ENCODE measurements around the gene ZMYM2.
"Not testable (repeated sequence)": the region's sequence is repeated elsewhere in the genome, so short reads cannot be mapped to it uniquely, and the experiment has no call there.

ZMYM2 gene

DNA sequence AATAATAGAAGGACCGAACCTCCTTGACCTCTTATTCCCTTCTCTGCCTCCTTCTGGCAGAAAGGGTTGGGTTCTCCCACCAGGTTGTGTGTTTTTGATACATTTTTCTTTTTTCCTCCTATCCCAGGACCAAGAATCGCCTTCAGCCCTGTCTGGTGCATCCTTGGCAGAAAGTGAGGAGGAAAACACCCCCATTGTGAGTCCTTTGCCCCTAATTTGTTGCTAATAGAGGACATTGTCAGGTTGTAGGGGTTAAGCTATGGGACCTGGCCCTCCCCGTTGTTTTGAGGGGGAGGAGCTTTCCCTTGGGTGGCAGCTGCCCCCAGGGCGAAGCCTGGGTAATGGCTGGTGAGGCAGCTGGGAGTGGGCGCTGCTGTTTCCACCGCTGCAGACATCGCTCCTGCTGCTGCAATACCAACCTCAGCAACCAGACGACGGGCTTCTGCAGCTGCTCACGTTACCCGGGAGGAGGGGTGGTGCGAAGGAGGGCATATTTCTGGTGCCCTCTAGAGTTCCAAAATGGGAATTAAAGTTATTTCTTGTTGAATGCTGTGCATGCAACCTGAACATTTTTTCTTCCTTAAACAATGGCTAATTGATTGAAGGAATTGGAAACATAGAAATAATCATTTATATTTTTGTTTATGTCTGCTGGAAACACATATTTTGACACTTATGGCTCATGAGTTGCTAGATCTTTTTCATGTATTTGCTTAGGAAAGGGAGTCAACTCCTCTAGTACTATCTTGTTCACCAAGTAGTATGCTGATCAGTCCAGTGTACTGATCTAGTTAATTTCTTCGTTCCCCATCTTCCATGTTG, 1.5 kb downstream of the ZMYM2 start:
- Histone ChIP-seq H3K36me3 (ENCODE audit: control insufficient read depth, insufficient read depth, low read length) (peaks cover 44% of the 10 kb centered on the region), H3K4me3 (ENCODE audit: low read depth, low read length) (peak overlapping the region; percentile 85), H3K9ac (ENCODE audit: low read depth, low read length) (peak overlapping the region; percentile 91), H3K27ac (ENCODE audit: low read depth, low read length) (peak overlapping the region; percentile 86), H3K4me1 (ENCODE audit: control insufficient read depth, insufficient read depth, low read length) (peaks cover 12% of the 10 kb centered on the region), H3K27me3 (ENCODE audit: control insufficient read depth, insufficient read depth, low read length) (no peaks in the 10 kb centered on the region), H3K9me3 (ENCODE audit: control insufficient read depth, insufficient read depth, low read length) (no peaks in the 10 kb centered on the region)

DNA sequence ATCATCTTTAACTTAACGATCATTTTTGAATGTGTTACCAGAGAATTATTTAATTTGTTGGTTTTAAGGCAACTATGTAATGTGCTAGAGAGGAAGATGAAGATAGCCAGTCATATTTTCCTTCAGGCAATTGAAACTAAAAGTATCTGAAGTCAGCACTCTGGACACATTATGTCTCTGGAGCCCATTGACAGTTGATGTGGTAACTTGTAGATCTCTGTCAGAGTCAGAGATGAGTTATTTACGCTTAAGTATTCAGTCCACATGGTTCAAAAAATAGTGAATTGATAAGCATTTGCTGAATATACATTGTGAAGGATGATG, 2.1 kb downstream of the ZMYM2 start:
- no peak overlapping the region for H3K9ac ChIP-seq (ENCODE audit: low read depth, low read length)
- H3K27me3 ChIP-seq (ENCODE audit: control insufficient read depth, insufficient read depth, low read length), result no peaks in the 10 kb centered on the region
- H3K9me3 ChIP-seq (ENCODE audit: control insufficient read depth, insufficient read depth, low read length), result no peaks in the 10 kb centered on the region
- H3K36me3 ChIP-seq (ENCODE audit: control insufficient read depth, insufficient read depth, low read length), result peaks cover 49% of the 10 kb centered on the region
- peaks cover 12% of the 10 kb centered on the region for H3K4me1 ChIP-seq (ENCODE audit: control insufficient read depth, insufficient read depth, low read length)
- H3K4me3 ChIP-seq (ENCODE audit: low read depth, low read length), result peak overlapping the region; percentile 85
- no peak overlapping the region for H3K27ac ChIP-seq (ENCODE audit: low read depth, low read length)

- Histone ChIP-seq H3K27ac (ENCODE audit: low read depth, low read length) (no peak overlapping the region), H3K9me3 (ENCODE audit: control insufficient read depth, insufficient read depth, low read length) (no peaks in the 10 kb centered on the region), H3K27me3 (ENCODE audit: control insufficient read depth, insufficient read depth, low read length) (no peaks in the 10 kb centered on the region), H3K4me1 (ENCODE audit: control insufficient read depth, insufficient read depth, low read length) (peaks cover 12% of the 10 kb centered on the region), H3K36me3 (ENCODE audit: control insufficient read depth, insufficient read depth, low read length) (peaks cover 52% of the 10 kb centered on the region), H3K4me3 (ENCODE audit: low read depth, low read length) (peak overlapping the region; percentile 85; the same call in 1 of the 2 replicates), H3K9ac (ENCODE audit: low read depth, low read length) (no peak overlapping the region)
These were observed 3.0 kb downstream of the ZMYM2 start for GRCh38 chr13:19961489-19961888.

GRCh38 chr13:19961924-19962323, 3.4 kb downstream of the ZMYM2 start:
- no peak overlapping the region for H3K9ac ChIP-seq (ENCODE audit: low read depth, low read length)

DNA sequence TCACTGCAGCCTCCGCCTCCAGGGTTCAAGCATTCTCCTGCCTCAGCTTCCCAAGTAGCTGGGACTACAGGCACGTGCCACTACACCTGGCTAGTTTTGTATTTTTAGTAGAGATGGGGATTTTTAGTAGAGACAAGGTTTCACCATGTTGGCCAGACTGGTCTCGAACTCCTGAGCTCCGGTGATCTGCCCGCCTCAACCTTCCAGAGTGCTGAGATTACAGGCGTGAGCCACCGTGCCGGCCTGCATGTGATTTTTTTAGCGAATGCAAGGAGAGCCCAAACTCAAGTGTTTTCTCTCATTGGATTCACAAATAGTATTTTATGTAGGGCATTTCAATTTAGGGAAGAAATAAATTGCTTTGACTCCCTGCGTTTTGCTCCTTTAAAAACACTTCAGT, 4.4 kb downstream of the ZMYM2 start:
- Histone ChIP-seq H3K4me1 (ENCODE audit: control insufficient read depth, insufficient read depth, low read length) (peaks cover 12% of the 10 kb centered on the region), H3K9me3 (ENCODE audit: control insufficient read depth, insufficient read depth, low read length) (no peaks in the 10 kb centered on the region), H3K27me3 (ENCODE audit: control insufficient read depth, insufficient read depth, low read length) (no peaks in the 10 kb centered on the region), H3K36me3 (ENCODE audit: control insufficient read depth, insufficient read depth, low read length) (peaks cover 66% of the 10 kb centered on the region), H3K4me3 (ENCODE audit: low read depth, low read length) (no peak overlapping the region), H3K27ac (ENCODE audit: low read depth, low read length) (no peak overlapping the region), H3K9ac (ENCODE audit: low read depth, low read length) (no peak overlapping the region)

More at GRCh38 chr13:19961924-19962323, 3.4 kb downstream of the ZMYM2 start:
- Histone ChIP-seq H3K27me3 (ENCODE audit: control insufficient read depth, insufficient read depth, low read length) (no peaks in the 10 kb centered on the region), H3K9me3 (ENCODE audit: control insufficient read depth, insufficient read depth, low read length) (no peaks in the 10 kb centered on the region), H3K27ac (ENCODE audit: low read depth, low read length) (no peak overlapping the region), H3K36me3 (ENCODE audit: control insufficient read depth, insufficient read depth, low read length) (peaks cover 57% of the 10 kb centered on the region), H3K4me3 (ENCODE audit: low read depth, low read length) (peak overlapping the region; percentile 29; the same call in 1 of the 2 replicates), H3K4me1 (ENCODE audit: control insufficient read depth, insufficient read depth, low read length) (peaks cover 12% of the 10 kb centered on the region)

DNA sequence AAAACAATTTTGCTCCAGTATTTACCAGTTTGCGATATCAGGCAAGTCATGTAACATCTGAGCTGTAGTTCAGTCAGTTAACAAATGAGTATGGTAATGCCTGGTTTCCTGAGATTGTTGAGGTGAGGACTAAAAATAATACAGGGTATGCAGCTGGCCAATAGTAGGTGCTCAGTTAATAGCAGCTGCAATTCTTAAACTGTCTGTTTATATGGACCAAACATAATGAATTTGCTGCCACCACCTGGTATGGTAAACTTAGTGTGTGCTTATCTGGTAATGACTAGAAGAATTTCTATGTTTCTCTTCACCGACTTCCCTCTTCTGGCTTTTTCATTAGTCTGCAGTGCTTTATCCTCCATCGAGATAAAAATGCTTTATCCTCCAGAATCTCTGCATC, 9.1 kb downstream of the ZMYM2 start:
- H3K9me3 ChIP-seq (ENCODE audit: control insufficient read depth, insufficient read depth, low read length), result no peaks in the 10 kb centered on the region
- H3K4me1 ChIP-seq (ENCODE audit: control insufficient read depth, insufficient read depth, low read length), result no peaks in the 10 kb centered on the region
- no peak overlapping the region for H3K4me3 ChIP-seq (ENCODE audit: low read depth, low read length)
- peaks cover 90% of the 10 kb centered on the region for H3K36me3 ChIP-seq (ENCODE audit: control insufficient read depth, insufficient read depth, low read length)
- H3K27ac ChIP-seq (ENCODE audit: low read depth, low read length), result no peak overlapping the region
- no peaks in the 10 kb centered on the region for H3K27me3 ChIP-seq (ENCODE audit: control insufficient read depth, insufficient read depth, low read length)
- H3K9ac ChIP-seq (ENCODE audit: low read depth, low read length), result no peak overlapping the region

GRCh38 chr13:19974498-19975009, 16.0 kb downstream of the ZMYM2 start:
- peaks cover 74% of the 10 kb centered on the region for H3K36me3 ChIP-seq (ENCODE audit: control insufficient read depth, insufficient read depth, low read length)
- not testable (repeated sequence) for H3K27me3 ChIP-seq (ENCODE audit: control insufficient read depth, insufficient read depth, low read length); H3K9ac ChIP-seq (ENCODE audit: low read depth, low read length); H3K4me3 ChIP-seq (ENCODE audit: low read depth, low read length); H3K4me1 ChIP-seq (ENCODE audit: control insufficient read depth, insufficient read depth, low read length); H3K9me3 ChIP-seq (ENCODE audit: control insufficient read depth, insufficient read depth, low read length); H3K27ac ChIP-seq (ENCODE audit: low read depth, low read length)

DNA sequence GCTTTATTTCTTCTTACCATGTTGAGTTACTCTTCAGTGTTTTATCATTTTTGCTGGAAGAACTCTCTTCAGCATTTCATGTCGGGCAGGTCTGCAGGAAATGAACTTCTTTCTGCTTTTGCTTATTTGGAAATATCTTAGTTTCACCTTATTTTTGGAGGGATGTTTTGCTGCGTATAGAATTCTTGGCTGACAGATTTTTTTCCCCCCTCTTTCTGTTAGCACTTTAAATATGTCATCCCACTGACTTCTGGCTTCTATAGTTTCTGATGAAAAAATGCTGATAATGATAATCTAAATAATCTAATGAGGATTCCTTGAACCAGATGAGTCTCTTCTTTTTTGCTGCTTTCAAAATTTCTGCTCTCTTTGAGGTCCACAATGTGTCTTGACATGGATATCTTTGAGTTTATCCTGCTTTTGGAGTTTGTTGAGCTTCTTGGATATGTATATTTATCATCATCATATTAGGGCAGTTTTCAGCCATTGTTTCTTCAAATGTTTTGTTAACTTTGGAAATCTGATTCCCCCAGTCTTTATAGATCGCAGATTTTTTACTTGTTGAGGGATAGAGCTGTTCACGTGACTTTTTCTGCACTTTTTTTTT, 20.4 kb downstream of the ZMYM2 start:
- Histone ChIP-seq H3K27me3 (ENCODE audit: control insufficient read depth, insufficient read depth, low read length) (no peaks in the 10 kb centered on the region), H3K27ac (ENCODE audit: low read depth, low read length) (no peak overlapping the region), H3K9ac (ENCODE audit: low read depth, low read length) (no peak overlapping the region), H3K9me3 (ENCODE audit: control insufficient read depth, insufficient read depth, low read length) (no peaks in the 10 kb centered on the region), H3K4me3 (ENCODE audit: low read depth, low read length) (no peak overlapping the region), H3K36me3 (ENCODE audit: control insufficient read depth, insufficient read depth, low read length) (peaks cover 49% of the 10 kb centered on the region), H3K4me1 (ENCODE audit: control insufficient read depth, insufficient read depth, low read length) (peaks cover 15% of the 10 kb centered on the region)

DNA sequence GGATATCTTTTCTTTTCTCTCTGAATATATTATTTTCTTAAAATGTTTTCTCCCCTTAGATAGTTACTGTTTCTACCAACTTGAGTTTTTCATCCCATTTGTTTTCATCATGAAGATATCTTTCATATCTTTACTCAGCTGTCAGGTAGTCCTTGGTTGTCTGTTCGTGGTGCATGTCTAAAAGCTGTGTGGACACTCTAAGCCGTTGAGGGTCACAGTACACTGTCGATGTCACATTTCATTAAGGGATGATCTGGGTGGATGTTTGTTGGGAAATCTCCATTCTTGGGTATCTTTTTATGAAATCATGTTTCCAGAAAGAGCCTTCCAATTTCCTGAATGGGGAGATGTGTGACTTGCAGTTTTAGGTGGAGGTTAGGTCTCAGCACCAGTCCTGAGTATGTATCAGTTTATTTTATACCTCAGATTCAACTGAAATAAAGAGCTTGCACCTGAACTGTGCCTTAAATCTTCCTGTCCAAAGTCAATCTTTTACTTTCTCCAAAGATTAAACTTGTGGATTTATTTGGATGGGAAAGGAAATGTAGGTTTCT, 23.2 kb downstream of the ZMYM2 start:
- H3K36me3 ChIP-seq (ENCODE audit: control insufficient read depth, insufficient read depth, low read length), result peaks cover 26% of the 10 kb centered on the region

DNA sequence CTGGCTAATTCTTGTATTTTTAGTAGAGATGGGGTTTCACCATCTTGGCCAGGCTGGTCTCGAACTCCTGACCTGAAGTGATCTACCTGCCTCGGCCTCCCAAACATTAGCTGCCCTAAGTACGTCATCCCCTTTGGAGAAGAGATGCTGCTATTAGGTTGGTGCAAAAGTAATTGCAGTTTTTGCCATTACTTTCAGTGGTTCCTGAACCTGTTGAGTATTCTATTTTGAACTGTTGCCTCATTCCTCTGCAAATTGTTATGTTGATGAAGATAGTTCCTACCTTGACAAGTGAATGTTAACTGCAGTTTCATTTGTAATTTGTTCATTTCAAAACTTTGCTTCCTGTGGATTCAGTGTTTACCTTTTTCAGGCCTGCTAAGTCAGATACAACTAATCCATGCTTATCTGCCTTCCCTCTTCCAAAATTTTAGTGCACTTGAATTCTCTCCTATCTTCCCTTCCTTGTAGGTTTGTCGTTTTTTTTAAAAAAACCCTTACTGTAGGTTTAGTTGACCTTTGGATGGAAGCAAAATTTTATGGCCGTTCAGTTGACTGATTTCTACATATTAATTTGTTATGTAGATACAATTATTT, 24.0 kb downstream of the ZMYM2 start:
- Histone ChIP-seq H3K27ac (ENCODE audit: low read depth, low read length) (no peak overlapping the region), H3K9ac (ENCODE audit: low read depth, low read length) (no peak overlapping the region), H3K27me3 (ENCODE audit: control insufficient read depth, insufficient read depth, low read length) (no peaks in the 10 kb centered on the region), H3K4me1 (ENCODE audit: control insufficient read depth, insufficient read depth, low read length) (peaks cover 29% of the 10 kb centered on the region), H3K4me3 (ENCODE audit: low read depth, low read length) (no peak overlapping the region), H3K9me3 (ENCODE audit: control insufficient read depth, insufficient read depth, low read length) (no peaks in the 10 kb centered on the region), H3K36me3 (ENCODE audit: control insufficient read depth, insufficient read depth, low read length) (peaks cover 21% of the 10 kb centered on the region)

More for the DNA sequence above, 23.2 kb downstream of the ZMYM2 start:
- no peak overlapping the region for H3K9ac ChIP-seq (ENCODE audit: low read depth, low read length)
- H3K27me3 ChIP-seq (ENCODE audit: control insufficient read depth, insufficient read depth, low read length), result no peaks in the 10 kb centered on the region
- no peaks in the 10 kb centered on the region for H3K9me3 ChIP-seq (ENCODE audit: control insufficient read depth, insufficient read depth, low read length)
- H3K27ac ChIP-seq (ENCODE audit: low read depth, low read length), result no peak overlapping the region
- H3K4me3 ChIP-seq (ENCODE audit: low read depth, low read length), result no peak overlapping the region
- peaks cover 29% of the 10 kb centered on the region for H3K4me1 ChIP-seq (ENCODE audit: control insufficient read depth, insufficient read depth, low read length)
